ENCODE results near the gene PEAR1. TPM values are rescaled to one million over a fixed set of nuclear protein-coding genes. Genes with fewer than 3 reads are reported as not detected.

Gene PEAR1
- total RNA-seq, 4 donors from 2014 or later = 31.5 to 51.4 (median 39.7) TPM

DNA sequence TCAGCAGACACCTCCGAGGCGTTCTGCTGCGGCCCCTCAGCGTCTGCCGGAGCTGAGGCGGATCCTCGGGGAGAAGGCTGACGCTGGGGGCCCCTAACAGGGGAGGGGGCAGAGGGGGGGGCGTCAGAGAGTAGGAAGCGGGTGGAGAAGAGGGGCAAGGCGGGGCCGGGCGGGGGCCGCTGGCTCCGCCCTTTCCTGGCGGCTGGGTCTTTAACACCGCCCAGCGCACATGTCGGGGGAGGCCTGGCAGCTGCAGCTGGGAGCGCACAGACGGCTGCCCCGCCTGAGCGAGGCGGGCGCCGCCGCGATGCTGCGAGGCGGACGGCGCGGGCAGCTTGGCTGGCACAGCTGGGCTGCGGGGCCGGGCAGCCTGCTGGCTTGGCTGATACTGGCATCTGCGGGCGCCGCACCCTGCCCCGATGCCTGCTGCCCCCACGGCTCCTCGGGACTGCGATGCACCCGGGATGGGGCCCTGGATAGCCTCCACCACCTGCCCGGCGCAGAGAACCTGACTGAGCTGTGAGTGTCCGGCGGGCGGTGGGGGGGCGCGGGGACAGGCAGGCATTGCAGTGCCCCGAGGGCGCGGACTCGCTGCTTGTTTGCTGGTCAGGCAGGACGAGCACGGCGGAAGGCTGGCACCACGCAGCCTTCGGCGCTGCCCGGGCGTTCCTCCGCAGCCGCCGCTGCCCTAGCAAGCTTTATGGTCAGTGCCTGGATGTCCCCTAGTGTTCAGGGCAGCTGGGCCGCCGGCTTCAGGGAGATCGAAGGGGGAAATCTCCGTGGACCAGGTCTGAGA is 32.7 kb upstream of the PEAR1 start, which contains the start of gene NTRK1:
TSS of gene NTRK1 (plus strand) at position 238 of the 796 bp plus-strand sequence. CDS start at position 308, 70 bp downstream.
- no peak within 1 kb of the TSS for H3K27ac ChIP-seq
- WGBS, 2 donors = 3 to 4% methylated on average over 10 to 46 of the region's 69 CpGs
- peaks cover 0 to 96% of the 10 kb centered on the region in 2 donors for H3K27me3 ChIP-seq
- peak within 1 kb of the TSS in 3 of 4 donors; percentile 9 to 37 (median 28) for H3K4me3 ChIP-seq
- H3K4me1 ChIP-seq = peaks cover 0 to 28% (median 17%) of the 10 kb centered on the region in 4 donors
- TF ChIP-seq, protein P1, sequence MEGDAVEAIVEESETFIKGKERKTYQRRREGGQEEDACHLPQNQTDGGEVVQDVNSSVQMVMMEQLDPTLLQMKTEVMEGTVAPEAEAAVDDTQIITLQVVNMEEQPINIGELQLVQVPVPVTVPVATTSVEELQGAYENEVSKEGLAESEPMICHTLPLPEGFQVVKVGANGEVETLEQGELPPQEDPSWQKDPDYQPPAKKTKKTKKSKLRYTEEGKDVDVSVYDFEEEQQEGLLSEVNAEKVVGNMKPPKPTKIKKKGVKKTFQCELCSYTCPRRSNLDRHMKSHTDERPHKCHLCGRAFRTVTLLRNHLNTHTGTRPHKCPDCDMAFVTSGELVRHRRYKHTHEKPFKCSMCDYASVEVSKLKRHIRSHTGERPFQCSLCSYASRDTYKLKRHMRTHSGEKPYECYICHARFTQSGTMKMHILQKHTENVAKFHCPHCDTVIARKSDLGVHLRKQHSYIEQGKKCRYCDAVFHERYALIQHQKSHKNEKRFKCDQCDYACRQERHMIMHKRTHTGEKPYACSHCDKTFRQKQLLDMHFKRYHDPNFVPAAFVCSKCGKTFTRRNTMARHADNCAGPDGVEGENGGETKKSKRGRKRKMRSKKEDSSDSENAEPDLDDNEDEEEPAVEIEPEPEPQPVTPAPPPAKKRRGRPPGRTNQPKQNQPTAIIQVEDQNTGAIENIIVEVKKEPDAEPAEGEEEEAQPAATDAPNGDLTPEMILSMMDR (IDR thresholded peaks at IDR 0.05) = no peak
- TF ChIP-seq POLR2A (IDR thresholded peaks at IDR 0.05) (no peak), EP300 (IDR thresholded peaks at IDR 0.05) (no peak)
- DNase-seq (ENCODE audit: low spot score in 2 of 2) = no peak
- no peaks in the 10 kb centered on the region for H3K36me3 ChIP-seq
- H3K9me3 ChIP-seq = no peaks in the 10 kb centered on the region

DNA sequence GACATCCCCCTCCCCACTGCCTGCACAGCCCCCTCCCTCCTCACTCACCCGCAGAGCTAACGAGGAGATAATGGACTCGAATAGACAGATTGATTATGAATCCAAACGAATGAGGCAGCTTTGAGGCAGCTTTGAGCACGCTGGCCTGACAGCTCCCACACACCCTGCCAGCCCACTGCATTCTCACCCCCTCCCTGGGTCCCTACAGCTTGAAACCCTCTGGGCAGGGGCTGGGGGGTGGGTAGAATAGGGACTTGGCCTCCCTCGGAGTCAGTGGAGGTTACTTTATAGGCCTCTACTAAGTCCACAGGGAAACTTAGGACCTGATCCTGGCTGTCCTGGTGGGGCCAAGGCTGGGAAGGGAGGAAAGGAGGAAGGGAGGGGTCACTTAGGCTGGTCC is 30.9 kb upstream of the PEAR1 start:
- DNase-seq (ENCODE audit: low spot score in 2 of 2) = no peak
- H3K4me3 ChIP-seq = no peak overlapping the region
- peaks cover 0 to 93% of the 10 kb centered on the region in 2 donors for H3K27me3 ChIP-seq
- TF ChIP-seq, protein P1 (IDR thresholded peaks at IDR 0.05) = no peak
- TF ChIP-seq EP300 (IDR thresholded peaks at IDR 0.05) = no peak
- TF ChIP-seq POLR2A (IDR thresholded peaks at IDR 0.05) = no peak
- no peaks in the 10 kb centered on the region for H3K9me3 ChIP-seq
- H3K36me3 ChIP-seq = no peaks in the 10 kb centered on the region
- H3K4me1 ChIP-seq = peaks cover 0 to 28% (median 17%) of the 10 kb centered on the region in 4 donors
- H3K27ac ChIP-seq = no peak overlapping the region
- WGBS, 2 donors = 84 to 89% methylated on average over 6 of the region's 6 CpGs

DNA sequence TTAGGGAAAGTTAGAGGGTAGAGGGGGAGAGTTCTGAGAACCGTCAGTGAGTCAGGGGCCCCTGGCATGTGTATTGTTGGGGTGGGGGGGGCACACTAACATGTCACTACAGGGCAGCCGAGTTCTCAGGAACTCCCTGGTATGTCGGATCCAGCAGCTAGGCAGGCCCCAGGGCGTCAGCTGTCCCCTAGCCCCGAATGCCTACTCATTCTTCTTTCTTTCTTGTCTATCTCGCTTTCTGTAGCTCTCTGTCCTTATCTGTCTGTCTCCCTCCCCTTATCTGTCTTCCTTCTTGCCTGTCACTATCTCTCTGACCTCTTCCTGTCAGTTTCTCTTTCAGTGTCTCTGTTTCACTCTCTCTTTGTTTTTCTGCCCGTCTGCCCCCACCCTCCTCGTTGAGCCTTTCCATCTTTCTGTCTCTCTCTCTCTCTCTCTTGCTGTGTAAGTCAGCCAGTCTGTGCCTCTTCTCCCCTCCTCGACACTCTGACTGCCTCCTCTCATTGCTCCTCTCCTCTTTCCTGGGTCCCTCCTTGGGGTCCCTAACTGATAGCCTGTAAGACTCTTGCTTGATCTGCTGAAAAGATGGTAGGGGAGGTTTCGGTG is 30.4 kb upstream of the PEAR1 start:
- TF ChIP-seq, protein P1 (IDR thresholded peaks at IDR 0.05) = no peak
- TF ChIP-seq EP300 (IDR thresholded peaks at IDR 0.05) (no peak), POLR2A (IDR thresholded peaks at IDR 0.05) (no peak)
- H3K27ac ChIP-seq = no peak overlapping the region
- no peak for DNase-seq (ENCODE audit: low spot score in 2 of 2)
- H3K4me1 ChIP-seq = peaks cover 0 to 28% (median 17%) of the 10 kb centered on the region in 4 donors
- H3K4me3 ChIP-seq = no peak overlapping the region
- no peaks in the 10 kb centered on the region for H3K9me3 ChIP-seq
- H3K27me3 ChIP-seq = peaks cover 0 to 88% of the 10 kb centered on the region in 2 donors
- WGBS, 2 donors = 59 to 67% methylated on average over 10 of the region's 10 CpGs
- H3K36me3 ChIP-seq = no peaks in the 10 kb centered on the region

DNA sequence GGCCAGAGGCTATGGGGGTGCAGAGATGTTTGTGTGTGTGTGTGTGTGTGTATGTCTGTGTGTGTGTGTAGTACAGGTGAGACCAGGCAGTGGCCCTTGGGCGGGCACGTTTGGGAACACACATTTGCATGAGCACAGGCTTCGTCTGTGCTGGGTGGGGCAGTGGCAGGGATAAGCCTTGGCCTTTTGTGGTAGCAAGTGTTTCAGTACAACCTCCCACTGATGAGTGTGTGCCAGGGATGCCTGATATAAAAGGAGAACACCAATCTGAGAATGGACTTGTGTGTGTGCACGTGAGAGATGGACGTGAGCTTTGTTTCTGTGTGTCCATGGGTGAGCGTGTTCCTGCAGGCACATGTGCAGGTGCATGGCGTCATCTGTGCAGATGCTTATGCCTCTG is 29.9 kb upstream of the PEAR1 start:
- Histone ChIP-seq H3K9me3 (no peaks in the 10 kb centered on the region), H3K27ac (no peak overlapping the region), H3K4me1 (peaks cover 0 to 25% (median 16%) of the 10 kb centered on the region in 4 donors), H3K36me3 (no peaks in the 10 kb centered on the region), H3K4me3 (no peak overlapping the region), H3K27me3 (peaks cover 0 to 83% of the 10 kb centered on the region in 2 donors)
- 82 to 88% methylated on average over 7 of the region's 7 CpGs for WGBS, 2 donors
- DNase-seq (ENCODE audit: low spot score in 2 of 2) = no peak
- TF ChIP-seq POLR2A (IDR thresholded peaks at IDR 0.05) = no peak
- no peak for TF ChIP-seq EP300 (IDR thresholded peaks at IDR 0.05)
- TF ChIP-seq, protein P1 (IDR thresholded peaks at IDR 0.05) = no peak

DNA sequence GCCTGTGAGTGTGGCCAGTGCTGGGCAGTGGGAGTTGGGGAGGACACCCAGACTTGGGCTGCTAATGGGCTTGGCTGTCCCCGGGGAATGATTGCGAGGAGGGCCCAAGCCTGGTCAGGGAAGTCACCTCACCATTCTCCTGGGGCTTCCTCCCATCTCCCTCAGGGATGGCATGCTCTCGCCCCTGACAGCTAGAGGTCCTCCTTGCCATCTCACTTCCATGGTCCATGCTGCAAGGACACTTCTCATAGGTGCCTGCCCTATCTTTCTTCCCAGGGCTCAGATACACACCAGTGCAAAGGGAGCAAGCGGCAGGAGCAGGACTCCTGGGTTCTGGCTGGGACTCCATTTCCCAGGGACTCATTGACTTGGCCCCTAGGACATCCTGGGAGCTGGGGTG is 28.7 kb upstream of the PEAR1 start:
- TF ChIP-seq POLR2A (IDR thresholded peaks at IDR 0.05) (no peak), EP300 (IDR thresholded peaks at IDR 0.05) (no peak)
- TF ChIP-seq, protein P1 (IDR thresholded peaks at IDR 0.05) = no peak
- no peak overlapping the region for H3K4me3 ChIP-seq
- H3K27me3 ChIP-seq = peaks cover 0 to 71% of the 10 kb centered on the region in 2 donors
- DNase-seq (ENCODE audit: low spot score in 2 of 2) = no peak
- no peaks in the 10 kb centered on the region for H3K9me3 ChIP-seq
- WGBS, 2 donors = 71 to 84% methylated on average over 4 of the region's 4 CpGs
- no peak overlapping the region for H3K27ac ChIP-seq
- no peaks in the 10 kb centered on the region for H3K36me3 ChIP-seq
- H3K4me1 ChIP-seq = peaks cover 0 to 14% (median 7%) of the 10 kb centered on the region in 4 donors
